ENCODE results near the gene ATP2A3. TPM values are rescaled to one million over a fixed set of nuclear protein-coding genes. Genes with fewer than 3 reads are reported as not detected.
A peak's percentile ranks its signal among the peaks of the same experiment; 100 is the strongest.

Gene ATP2A3
- total RNA-seq, 2 experiments from 2014 or later, result 92.6 to 98.3 TPM

DNA sequence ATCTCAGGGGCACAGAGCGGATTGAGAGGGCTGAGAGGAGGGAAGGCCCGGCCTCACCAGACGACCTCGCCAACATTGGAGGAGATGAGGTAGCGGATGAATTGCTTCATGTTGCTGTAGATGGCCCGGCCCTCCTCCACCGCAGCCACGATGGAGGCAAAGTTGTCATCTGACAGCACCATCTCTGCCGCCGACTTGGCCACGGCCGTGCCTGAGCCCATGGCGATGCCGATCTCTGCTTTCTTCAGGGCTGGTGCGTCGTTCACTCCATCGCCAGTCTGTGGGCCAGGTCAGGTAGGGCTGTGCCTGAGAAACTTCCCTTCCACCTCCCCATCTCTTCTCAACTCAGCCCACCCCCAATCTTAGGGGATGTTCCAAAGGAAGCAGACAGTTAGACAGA is 26.9 kb downstream of the ATP2A3 start:
- POLR2A ChIA-PET, result no interaction called here
- no peak for DNase-seq
- no peak for ATAC-seq
- Mint-ChIP-seq H3K9me3 (ENCODE audit: low read depth) (no peaks in the 10 kb centered on the region), H3K4me1 (no peaks in the 10 kb centered on the region), H3K4me3 (no peak overlapping the region), H3K36me3 (ENCODE audit: low read depth) (peaks cover 40% of the 10 kb centered on the region), H3K27me3 (no peaks in the 10 kb centered on the region), H3K27ac (peak overlapping the region; percentile 59)
- CTCF ChIA-PET, result no interaction called here
- intact Hi-C loops (cut with DNase I, micrococcal nuclease), result no loop called here

DNA sequence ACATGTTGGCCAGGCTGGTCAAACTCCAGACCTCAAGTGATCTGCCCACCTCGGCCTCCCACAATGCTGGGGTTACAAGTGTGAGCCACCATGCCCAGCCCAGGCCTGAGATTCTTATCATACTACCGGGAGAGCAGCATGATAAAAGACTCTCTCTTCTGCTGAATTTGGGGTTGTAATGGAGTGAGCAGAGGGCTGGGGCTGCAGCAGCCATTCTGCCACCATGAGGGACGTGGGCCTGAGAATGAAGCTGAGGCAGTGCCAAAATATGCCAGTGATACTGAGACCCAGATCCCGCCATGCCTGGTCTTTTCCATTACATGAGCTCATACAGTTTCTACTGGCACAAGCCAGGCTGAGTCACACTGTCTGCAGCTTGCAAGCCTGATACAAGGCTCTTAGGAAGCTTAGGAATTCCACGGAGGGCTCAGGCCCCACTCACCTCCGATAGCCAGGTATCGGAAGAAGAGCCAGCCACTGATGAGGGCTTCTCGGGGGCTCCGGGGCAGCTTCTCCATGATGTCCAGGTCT is 28.3 kb downstream of the ATP2A3 start:
- intact Hi-C loops (cut with DNase I, micrococcal nuclease), result loop anchor here in 1 of 2 experiments (1.0 kb wide), 1 partner anchor 68 kb away; no protein-coding TSS in a partner anchor
- H3K4me3 Mint-ChIP-seq, result no peak overlapping the region
- ChIA-PET CTCF (interaction anchor here (0.7 to 2.1 kb wide), 3 partner anchors 12 to 71 kb away, joined by 3 to 5 read pairs (median 4); partner anchors contain the start of gene P2RX1), POLR2A (no interaction called here)
- no peak for DNase-seq
- H3K36me3 Mint-ChIP-seq (ENCODE audit: low read depth), result peaks cover 40% of the 10 kb centered on the region
- no peaks in the 10 kb centered on the region for H3K9me3 Mint-ChIP-seq (ENCODE audit: low read depth)
- no peaks in the 10 kb centered on the region for H3K27me3 Mint-ChIP-seq
- no peak for ATAC-seq
- H3K27ac Mint-ChIP-seq, result no peak overlapping the region
- no peaks in the 10 kb centered on the region for H3K4me1 Mint-ChIP-seq

DNA sequence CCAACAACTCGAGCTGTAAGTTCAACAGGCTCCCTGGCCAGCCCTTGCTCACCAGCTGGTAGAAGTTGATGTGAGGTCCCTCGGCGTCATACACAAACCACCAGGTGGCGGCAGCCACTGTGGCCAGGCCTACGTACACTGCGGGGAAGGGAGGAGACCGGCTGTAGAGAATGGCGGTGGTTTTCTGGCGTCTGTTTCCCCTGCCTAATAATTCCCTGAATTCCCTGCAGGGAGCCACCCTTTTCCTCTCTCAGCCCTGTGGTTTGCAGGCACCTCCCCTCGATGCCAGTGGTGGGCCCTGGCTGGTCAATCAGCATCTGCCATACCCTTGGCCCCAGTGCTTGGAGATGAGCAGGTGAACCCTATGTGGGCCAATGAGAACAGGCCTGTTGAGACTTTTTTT is 29.1 kb downstream of the ATP2A3 start:
- Mint-ChIP-seq H3K9me3 (ENCODE audit: low read depth) (no peaks in the 10 kb centered on the region), H3K36me3 (ENCODE audit: low read depth) (peaks cover 39% of the 10 kb centered on the region), H3K27me3 (no peaks in the 10 kb centered on the region), H3K4me1 (no peaks in the 10 kb centered on the region), H3K4me3 (no peak overlapping the region), H3K27ac (no peak overlapping the region)
- CTCF ChIA-PET, result interaction anchor here (0.7 to 2.1 kb wide), 3 partner anchors 19 to 67 kb away, joined by 4 to 5 read pairs (median 4); partner anchors contain the start of gene P2RX1
- ATAC-seq (peak; percentile 80), DNase-seq (peak; percentile 64)
- POLR2A ChIA-PET, result interaction anchor here (0.6 kb wide), 1 partner anchor 28 kb away, joined by 3 read pairs; no protein-coding TSS in a partner anchor
- intact Hi-C loops (cut with DNase I, micrococcal nuclease), result loop anchor here in 1 of 2 experiments (1.0 kb wide), 1 partner anchor 69 kb away; no protein-coding TSS in a partner anchor

DNA sequence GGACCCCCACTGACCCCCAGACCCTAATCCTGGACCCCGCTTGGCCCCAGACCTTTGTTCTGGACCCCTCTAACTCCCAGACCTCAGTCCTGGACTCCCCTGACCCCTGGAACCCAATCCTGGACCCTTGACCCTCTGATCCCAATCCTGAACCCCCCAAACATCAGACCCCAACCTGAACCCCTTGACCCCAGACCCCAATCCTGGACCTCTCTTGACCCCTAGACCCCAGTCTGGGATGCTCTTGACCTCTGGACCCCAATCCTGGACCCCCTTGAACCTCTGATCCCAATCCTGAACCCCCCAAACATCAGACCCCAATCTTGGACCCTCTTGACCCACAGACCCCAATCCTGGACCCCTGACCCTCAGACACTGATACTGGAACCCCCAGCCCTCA is 34.5 kb downstream of the ATP2A3 start:
- intact Hi-C loops (cut with DNase I, micrococcal nuclease), result no loop called here
- ATAC-seq (no peak), DNase-seq (no peak)
- CTCF ChIA-PET, result no interaction called here
- H3K27me3 Mint-ChIP-seq, result no peaks in the 10 kb centered on the region
- H3K4me3 Mint-ChIP-seq, result no peak overlapping the region
- POLR2A ChIA-PET, result no interaction called here
- H3K9me3 Mint-ChIP-seq (ENCODE audit: low read depth), result no peaks in the 10 kb centered on the region
- no peaks in the 10 kb centered on the region for H3K4me1 Mint-ChIP-seq
- peaks cover 15% of the 10 kb centered on the region for H3K36me3 Mint-ChIP-seq (ENCODE audit: low read depth)
- H3K27ac Mint-ChIP-seq, result no peak overlapping the region

DNA sequence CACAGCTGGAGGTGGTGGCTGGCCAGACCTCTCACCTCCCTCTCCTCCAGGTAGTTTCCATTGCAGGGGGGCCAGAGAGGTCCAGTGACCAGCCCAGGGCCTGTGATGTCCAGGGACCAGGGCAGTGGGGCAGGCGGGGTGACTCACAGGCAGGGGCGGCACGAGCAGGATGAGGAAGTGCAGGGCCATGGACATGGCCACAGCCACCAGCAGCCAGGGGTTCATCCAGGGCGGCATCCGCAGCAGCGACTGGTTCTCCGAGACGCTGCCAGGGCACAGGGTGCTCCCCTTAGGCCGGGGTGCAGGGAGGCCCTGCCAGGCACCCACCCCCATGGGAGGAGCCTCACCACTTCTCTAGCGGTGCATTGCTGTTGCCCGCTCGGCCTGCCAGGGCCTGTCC is 35.1 kb downstream of the ATP2A3 start:
- H3K36me3 Mint-ChIP-seq (ENCODE audit: low read depth), result peaks cover 16% of the 10 kb centered on the region
- intact Hi-C loops (cut with DNase I, micrococcal nuclease), result no loop called here
- no peaks in the 10 kb centered on the region for H3K27me3 Mint-ChIP-seq
- CTCF ChIA-PET, result no interaction called here
- no peak overlapping the region for H3K4me3 Mint-ChIP-seq
- no peak overlapping the region for H3K27ac Mint-ChIP-seq
- POLR2A ChIA-PET, result no interaction called here
- ATAC-seq, result no peak
- no peak for DNase-seq
- H3K4me1 Mint-ChIP-seq, result no peaks in the 10 kb centered on the region
- H3K9me3 Mint-ChIP-seq (ENCODE audit: low read depth), result no peaks in the 10 kb centered on the region

DNA sequence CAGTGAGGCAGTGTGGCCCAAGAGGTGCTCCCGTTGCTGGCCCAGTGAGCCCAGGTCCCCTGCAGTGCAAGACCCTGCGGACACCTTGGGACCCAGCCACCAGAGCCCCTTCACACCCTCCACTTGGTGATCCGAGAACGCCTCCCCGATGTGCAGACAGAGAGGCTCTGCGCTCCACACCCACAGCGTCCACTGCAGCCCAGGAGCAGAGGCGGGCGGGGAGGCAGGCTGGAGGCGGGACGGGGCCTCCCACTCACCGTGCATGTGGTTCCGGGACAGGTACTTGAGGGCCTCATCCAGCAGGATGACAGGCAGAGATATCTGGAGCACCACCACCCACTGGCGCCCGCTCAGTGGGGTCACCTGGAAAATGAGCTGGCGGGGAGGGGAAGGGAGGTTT is 35.8 kb downstream of the ATP2A3 start:
- no peaks in the 10 kb centered on the region for H3K27me3 Mint-ChIP-seq
- H3K4me1 Mint-ChIP-seq, result no peaks in the 10 kb centered on the region
- DNase-seq (no peak), ATAC-seq (no peak)
- ChIA-PET CTCF (interaction anchor here (0.7 to 1.0 kb wide), 2 partner anchors 13 to 15 kb away, joined by 3 to 4 read pairs; partner anchors contain the start of gene P2RX1), POLR2A (no interaction called here)
- no peak overlapping the region for H3K27ac Mint-ChIP-seq
- H3K9me3 Mint-ChIP-seq (ENCODE audit: low read depth), result no peaks in the 10 kb centered on the region
- intact Hi-C loops (cut with DNase I, micrococcal nuclease), result no loop called here
- H3K36me3 Mint-ChIP-seq (ENCODE audit: low read depth), result peaks cover 18% of the 10 kb centered on the region
- no peak overlapping the region for H3K4me3 Mint-ChIP-seq

DNA sequence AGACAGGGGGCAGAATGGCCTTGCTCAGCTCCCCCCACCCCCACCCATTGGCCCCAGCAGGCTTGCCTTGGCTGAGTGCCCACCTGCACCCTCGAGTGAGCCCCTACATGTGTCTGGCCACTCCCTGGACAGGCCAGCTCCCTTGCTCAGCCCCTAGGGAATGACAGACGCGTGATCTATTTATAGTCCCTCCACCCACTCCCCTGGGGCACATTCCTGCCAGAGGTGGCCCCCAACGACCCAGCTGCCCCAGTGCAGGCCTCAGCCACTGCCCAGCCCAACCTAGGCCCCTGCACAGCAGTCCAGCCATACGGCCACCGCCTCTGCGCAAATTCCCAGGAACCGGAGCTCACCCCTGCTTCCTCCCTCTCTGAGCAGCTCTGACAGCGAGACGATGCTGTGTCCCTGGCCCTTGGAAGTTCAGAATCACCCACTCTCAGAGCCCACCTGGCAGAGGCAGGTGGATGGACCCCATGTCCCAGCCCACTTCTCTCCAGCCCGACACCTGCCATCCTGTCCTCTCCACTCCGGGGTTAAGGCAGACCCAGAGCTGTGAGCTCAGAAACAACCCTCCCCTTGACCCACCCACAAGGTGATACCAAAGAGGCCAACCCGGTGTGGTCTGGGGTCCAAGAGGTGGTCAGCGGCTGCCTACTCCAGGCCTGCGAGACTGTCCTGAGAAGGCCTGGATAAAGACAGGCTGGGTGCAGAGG is 36.5 kb downstream of the ATP2A3 start:
- ATAC-seq (no peak), DNase-seq (no peak)
- ChIA-PET POLR2A (no interaction called here), CTCF (interaction anchor here (0.7 to 1.0 kb wide), 2 partner anchors 12 to 15 kb away, joined by 3 to 4 read pairs; partner anchors contain the start of gene P2RX1)
- no peak overlapping the region for H3K27ac Mint-ChIP-seq
- H3K4me3 Mint-ChIP-seq, result no peak overlapping the region
- peaks cover 17% of the 10 kb centered on the region for H3K36me3 Mint-ChIP-seq (ENCODE audit: low read depth)
- no peaks in the 10 kb centered on the region for H3K4me1 Mint-ChIP-seq
- H3K27me3 Mint-ChIP-seq, result no peaks in the 10 kb centered on the region
- intact Hi-C loops (cut with DNase I, micrococcal nuclease), result no loop called here
- H3K9me3 Mint-ChIP-seq (ENCODE audit: low read depth), result no peaks in the 10 kb centered on the region

DNA sequence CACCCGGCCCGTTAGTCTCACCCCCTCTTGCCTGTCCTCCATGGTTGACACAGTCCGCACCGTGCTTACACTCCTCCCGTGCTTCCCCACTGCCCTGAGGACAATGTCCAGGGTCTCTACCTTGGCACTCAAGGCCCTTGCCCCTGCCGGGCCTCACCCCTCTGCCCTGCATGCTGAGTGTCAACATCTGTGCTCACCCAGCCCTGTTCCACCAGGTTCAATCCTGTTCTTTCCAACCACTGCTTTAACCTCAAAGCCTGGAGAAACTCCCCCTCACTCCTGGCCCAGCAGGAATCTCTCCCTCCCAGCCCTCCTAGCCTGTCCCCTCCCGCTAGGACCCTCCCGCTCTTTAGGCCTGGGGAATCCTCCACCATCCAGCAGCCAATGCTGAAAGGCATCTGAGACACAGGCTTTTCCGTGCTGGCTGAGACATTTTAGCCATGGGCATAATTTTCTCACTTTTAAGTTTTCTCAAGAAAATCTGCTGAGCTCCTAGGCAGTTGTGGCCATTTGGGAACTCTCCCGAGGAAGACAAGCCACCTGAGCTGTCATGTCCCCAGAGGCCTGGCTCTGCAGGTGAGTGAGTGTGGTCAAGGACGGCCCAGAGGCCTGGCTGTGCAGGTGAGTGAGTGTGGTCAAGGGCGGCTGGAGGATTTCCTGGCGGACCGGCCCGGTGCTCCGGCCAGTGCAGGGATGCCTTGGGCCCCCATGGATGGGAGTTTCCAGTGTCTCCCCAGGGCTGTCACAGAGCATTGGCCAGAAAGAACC is 37.2 kb downstream of the ATP2A3 start:
- CTCF ChIA-PET, result interaction anchor here (1.0 to 1.3 kb wide), 2 partner anchors 11 to 13 kb away, joined by 3 to 4 read pairs; partner anchors contain the start of gene P2RX1
- peaks cover 14% of the 10 kb centered on the region for H3K36me3 Mint-ChIP-seq (ENCODE audit: low read depth)
- H3K9me3 Mint-ChIP-seq (ENCODE audit: low read depth), result no peaks in the 10 kb centered on the region
- no peaks in the 10 kb centered on the region for H3K27me3 Mint-ChIP-seq
- intact Hi-C loops (cut with DNase I, micrococcal nuclease), result no loop called here
- DNase-seq (no peak), ATAC-seq (no peak)
- no peak overlapping the region for H3K27ac Mint-ChIP-seq
- H3K4me3 Mint-ChIP-seq, result no peak overlapping the region
- H3K4me1 Mint-ChIP-seq, result no peaks in the 10 kb centered on the region
- POLR2A ChIA-PET, result no interaction called here

DNA sequence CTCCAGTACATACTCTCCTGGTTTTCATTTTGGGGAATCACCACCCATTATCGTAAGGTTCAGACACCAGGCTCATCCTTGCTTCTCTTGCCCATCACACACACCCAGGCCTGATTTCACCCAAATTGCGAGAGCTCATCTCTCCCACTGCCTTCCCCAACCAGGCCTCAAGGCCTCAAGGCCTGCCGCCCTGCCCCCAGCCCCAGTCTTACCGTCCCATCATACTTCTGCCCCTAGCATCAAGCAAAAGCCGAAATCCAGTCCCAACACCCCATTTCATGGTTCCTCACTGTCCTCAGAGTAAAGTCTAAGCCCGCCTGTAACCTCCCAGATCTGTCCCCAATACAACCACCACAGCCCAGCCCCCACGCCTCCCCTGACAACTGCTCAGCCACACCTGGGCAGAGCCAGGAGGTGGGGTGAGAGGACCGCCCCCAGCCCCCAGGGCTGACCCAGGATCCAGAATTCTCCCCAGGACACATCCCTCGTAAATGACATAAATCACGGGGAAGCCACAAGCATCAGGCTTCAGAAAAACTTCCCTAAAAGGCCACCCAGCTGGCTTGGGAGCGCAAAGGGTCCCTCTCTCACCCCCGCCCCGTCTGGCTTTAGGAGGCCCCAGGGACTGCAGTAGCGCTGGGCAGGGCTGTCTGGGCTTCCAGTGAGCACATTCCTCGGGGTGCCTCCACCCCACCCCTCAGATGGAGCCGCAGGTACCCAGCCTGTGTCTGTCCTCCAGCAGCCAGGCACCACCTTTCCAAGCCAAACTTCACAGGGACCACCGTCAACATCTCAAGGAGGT is 38.4 kb downstream of the ATP2A3 start:
- Mint-ChIP-seq H3K27me3 (no peaks in the 10 kb centered on the region), H3K4me1 (no peaks in the 10 kb centered on the region), H3K4me3 (no peak overlapping the region), H3K27ac (no peak overlapping the region), H3K9me3 (ENCODE audit: low read depth) (no peaks in the 10 kb centered on the region), H3K36me3 (ENCODE audit: low read depth) (peaks cover 12% of the 10 kb centered on the region)
- ChIA-PET CTCF (interaction anchor here (1.3 kb wide), 1 partner anchor 12 kb away, joined by 3 read pairs; no protein-coding TSS in a partner anchor), POLR2A (no interaction called here)
- DNase-seq (no peak), ATAC-seq (no peak)
- intact Hi-C loops (cut with DNase I, micrococcal nuclease), result no loop called here

DNA sequence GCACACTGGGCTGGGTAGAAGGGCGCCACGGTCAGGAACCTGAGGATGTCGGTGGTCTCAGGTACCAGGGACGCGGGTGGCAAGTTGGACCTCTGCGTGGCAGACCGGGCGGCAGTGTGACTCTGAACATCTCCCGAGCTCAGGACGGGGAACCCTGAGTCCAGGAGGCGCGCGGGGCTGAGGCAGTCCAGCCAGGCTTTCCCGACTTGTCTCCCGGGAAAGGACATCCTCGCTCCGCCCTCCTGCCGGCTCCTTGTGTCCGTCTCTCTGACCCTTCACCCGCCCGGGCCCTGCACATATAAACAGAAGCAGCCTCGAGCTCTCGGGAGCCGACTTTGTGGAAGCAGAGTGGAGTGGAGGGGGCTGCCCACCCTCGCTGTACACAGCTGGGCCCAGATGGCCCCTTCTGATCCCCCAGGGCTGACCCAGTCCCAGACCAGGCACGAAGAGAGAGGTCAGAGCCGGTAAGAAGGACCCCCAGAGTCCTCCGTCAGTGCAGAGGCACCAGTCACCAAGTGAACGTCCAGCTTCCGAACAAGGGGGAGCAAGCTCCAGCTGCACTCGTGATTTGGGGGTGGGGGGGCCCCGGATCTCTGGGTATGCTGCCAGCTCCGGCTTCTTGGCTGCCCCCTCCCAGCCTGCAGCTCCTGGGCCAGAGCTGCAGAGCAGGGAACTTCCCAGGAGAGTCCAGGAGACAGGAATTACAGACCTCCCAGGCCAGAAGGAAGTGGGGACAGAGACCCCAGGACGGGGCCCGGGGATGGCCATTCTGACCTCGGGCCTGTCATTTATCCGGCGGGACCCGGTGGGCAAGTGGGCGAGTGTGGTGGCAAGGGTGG is 39.5 kb downstream of the ATP2A3 start:
- Mint-ChIP-seq H3K27ac (no peak overlapping the region), H3K4me1 (no peaks in the 10 kb centered on the region), H3K4me3 (no peak overlapping the region), H3K36me3 (ENCODE audit: low read depth) (peaks cover 12% of the 10 kb centered on the region), H3K27me3 (no peaks in the 10 kb centered on the region), H3K9me3 (ENCODE audit: low read depth) (no peaks in the 10 kb centered on the region)
- intact Hi-C loops (cut with DNase I, micrococcal nuclease), result no loop called here
- ChIA-PET CTCF (interaction anchor here (0.5 kb wide), 1 partner anchor 47 kb away, joined by 3 read pairs; no protein-coding TSS in a partner anchor), POLR2A (no interaction called here)
- DNase-seq (no peak), ATAC-seq (no peak)

Data from activated CD4-positive, alpha-beta T cell treated with anti-CD3 and anti-CD28 coated beads for 36 hours (primary cell).